Endothelial cell of umbilical vein (primary cell): ENCODE measurements around the gene GLP2R. TPM values are rescaled to one million over a fixed set of nuclear protein-coding genes. Genes with fewer than 3 reads are reported as not detected.

ENCODE experiments used
- BruUV-seq: library from RNA; stranded (reverse); fragments of 400-500 nt; replicated peaks from 2 replicates; lab custom pipeline; 2021; lab: Mats Ljungman, UMichigan
- CTCF ChIA-PET: fragments of 300-600, 350-600 bp; sonication (Branson Sonifier 250); formaldehyde crosslinking; loops from one replicate; lab custom pipeline; 2021; ENCODE audit warnings: antibody characterized with exemption, inconsistent platforms; lab: Charles Lee
- POLR2A ChIA-PET: fragments of 300-600, 350-600 bp; sonication (Branson Sonifier 250); formaldehyde crosslinking; loops from one replicate; lab custom pipeline; 2021; ENCODE audit warnings: antibody characterized with exemption, inconsistent platforms; lab: Charles Lee
- DNase-seq: peaks from one replicate; pipeline ENCODE4 v3.0.0-alpha.2; 2011; ENCODE audit warnings: low read depth, low spot score
- FAIRE-seq: peaks from 2 replicates; lab custom pipeline; 2011; peaks lifted over from hg19 to GRCh38; lab: Jason Lieb, UNC
- H2AFZ ChIP-seq: 2 replicates; pipeline ENCODE4 v1.6.0; 2012; ENCODE audit warnings: low read depth, low read length, control low read depth, inconsistent platforms
- H3K27ac ChIP-seq: 2 replicates; pipeline ENCODE4 v1.5.1; 2011; ENCODE audit warnings: low read depth, mild to moderate bottlenecking, control low read depth, low read length, moderate library complexity; ENCODE audit not compliant: insufficient read depth
- H3K27me3 ChIP-seq, 2 experiments: 2 replicates each; pipeline versions ENCODE4 v1.6.0 to v1.6.1; 2011; ENCODE audit warnings: low read length in 2 of 2, mixed read lengths in 1 of 2; ENCODE audit not compliant: control insufficient read depth in 2 of 2, insufficient read depth in 2 of 2
- H3K36me3 ChIP-seq, 2 experiments: 2 replicates in 1 of 2; 3 replicates in 1 of 2; pipeline ENCODE4 v1.5.1; 2011; ENCODE audit warnings: low read length in 2 of 2, mild to moderate bottlenecking in 1 of 2, moderate library complexity in 1 of 2; ENCODE audit not compliant: control insufficient read depth in 2 of 2, insufficient read depth in 2 of 2; ENCODE audit errors: extremely low read depth in 1 of 2
- H3K4me1 ChIP-seq: 3 replicates; pipeline ENCODE4 v1.5.1; 2011; ENCODE audit warnings: mild to moderate bottlenecking, low read length; ENCODE audit not compliant: control insufficient read depth, insufficient read depth; ENCODE audit errors: extremely low read depth
- H3K4me2 ChIP-seq: 2 replicates; pipeline ENCODE4 v1.6.1; 2011; ENCODE audit warnings: low read length, control low read depth, mixed read lengths; ENCODE audit not compliant: insufficient read depth
- H3K4me3 ChIP-seq, 3 experiments: fragments of 200-600 bp in 1 of 3; sonication (generic), shearing (Covaris generic) in 1 of 3; replicated peaks in 1 of 3; 2 replicates each; pipeline ENCODE4 v1.5.1; 2011 to 2016; ENCODE audit warnings: control low read depth in 3 of 3, low read length in 3 of 3, mild to moderate bottlenecking in 2 of 3, inconsistent platforms in 1 of 3, low read depth in 1 of 3, moderate library complexity in 1 of 3; ENCODE audit not compliant: insufficient read depth in 1 of 3
- H3K79me2 ChIP-seq: 2 replicates; pipeline ENCODE4 v1.6.0; 2012; ENCODE audit warnings: low read length, inconsistent platforms; ENCODE audit not compliant: control insufficient read depth, insufficient read depth
- H3K9ac ChIP-seq: replicated peaks from 2 replicates; pipeline ENCODE3; 2011; ENCODE audit warnings: low read length, control low read depth; ENCODE audit not compliant: insufficient read depth; ENCODE audit errors: extremely low read depth
- H3K9me1 ChIP-seq: replicated peaks from 3 replicates; pipeline ENCODE4 v1.6.0; 2011; ENCODE audit warnings: mild to moderate bottlenecking, low read length; ENCODE audit not compliant: control insufficient read depth, insufficient read depth; ENCODE audit errors: extremely low read depth
- H3K9me3 ChIP-seq: replicated peaks from 2 replicates; pipeline ENCODE4 v1.5.1; 2012; ENCODE audit warnings: low read length, inconsistent platforms; ENCODE audit not compliant: control insufficient read depth, insufficient read depth
- H4K20me1 ChIP-seq: replicated peaks from 2 replicates; pipeline ENCODE3; 2011; ENCODE audit warnings: mild to moderate bottlenecking, low read length; ENCODE audit not compliant: control insufficient read depth, insufficient read depth; ENCODE audit errors: extremely low read depth
- EZH2 ChIP-seq: IDR thresholded peaks from 2 replicates; pipeline ENCODE4 v1.6.1; 2012; ENCODE audit warnings: borderline replicate concordance, low read depth, mild to moderate bottlenecking, moderate library complexity, low read length, inconsistent platforms; ENCODE audit not compliant: severe bottlenecking
- GATA2 ChIP-seq: IDR thresholded peaks from 2 replicates; pipeline ENCODE4 v1.7.0; 2011; ENCODE audit warnings: low read depth, mild to moderate bottlenecking, moderate library complexity, mixed read lengths, low read length; ENCODE audit not compliant: insufficient read length, insufficient read depth
- JUN ChIP-seq: IDR thresholded peaks from 2 replicates; pipeline ENCODE4 v1.6.1; 2011; ENCODE audit warnings: borderline replicate concordance, low read depth; ENCODE audit not compliant: insufficient read length, insufficient read depth
- MYC ChIP-seq: IDR thresholded peaks from one replicate; pipeline ENCODE4 v1.6.1; 2011; ENCODE audit warnings: mild to moderate bottlenecking, low read depth, low read length
- POLR2A ChIP-seq: IDR thresholded peaks from 2 replicates; pipeline ENCODE4 v1.6.1; 2012; ENCODE audit warnings: low read depth, mild to moderate bottlenecking, control low read depth, low read length
- dilution Hi-C: fragments of 300-500 bp; cut with MboI; formaldehyde crosslinking; loops from one replicate; pipeline ENCODE4 v1.15.0; 2019; ENCODE audit warnings: low sequenced_read_pairs; ENCODE audit not compliant: extremely low pct_ligation_motif_present
- intact Hi-C: fragments of 100-400 bp; cut with micrococcal nuclease; formaldehyde crosslinking; loops from one replicate; pipeline ENCODE4 v1.10.0; 2022
- polyA plus RNA-seq, 4 experiments: library from polyadenylated mRNA; depleted of rRNA in 3 of 4; stranded (reverse) in 3 of 4; unstranded in 1 of 4; fragments of >200 nt; gene quantifications; 2 replicates each; pipeline versions ENCODE4 v1.2.1 to v1.2.3, GENCODE V29; 2011 to 2012; ENCODE audit warnings: missing spikeins in 1 of 4
- total RNA-seq: library from RNA; stranded (reverse); gene quantifications from 2 replicates; pipeline ENCODE4 v1.2.3, GENCODE V29; 2021
- TF ChIP-seq, protein P1 (sequence below): IDR thresholded peaks from 2 replicates; pipeline ENCODE4 v1.6.1; 2011; ENCODE audit not compliant: insufficient read depth, insufficient read length

GLP2R gene
- total and polyA plus RNA-seq, 2 donors (not counting 3 experiments of a cell fraction or from before 2014, with no cell fraction given) = not detected

DNA sequence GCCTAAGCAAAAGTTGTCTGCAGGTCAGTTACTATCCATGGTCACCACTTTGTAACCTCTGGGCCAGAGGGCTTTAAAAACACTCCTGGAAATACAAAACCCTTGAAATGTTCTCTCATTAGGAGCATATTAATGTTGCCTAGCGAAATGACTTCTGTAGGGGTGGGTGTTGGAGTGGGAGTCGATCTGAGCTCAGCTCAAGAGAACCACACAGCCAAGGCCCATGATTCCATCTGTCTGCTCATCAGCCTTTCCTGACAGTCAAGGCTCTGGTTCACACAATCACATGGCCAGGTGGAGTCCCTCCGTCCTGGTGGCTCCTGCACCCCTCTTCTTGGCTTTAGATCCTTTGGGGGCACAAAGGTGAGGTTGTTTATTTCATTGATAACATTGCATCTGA is 52.6 kb downstream of the GLP2R start:
- H3K9me3 ChIP-seq = peaks cover 3% of the 10 kb centered on the region
- H3K4me2 ChIP-seq = no peak overlapping the region
- dilution Hi-C loops = no loop called here
- CTCF ChIA-PET = no interaction called here
- H4K20me1 ChIP-seq = no peaks in the 10 kb centered on the region
- no peak overlapping the region for H2AFZ ChIP-seq
- no peak overlapping the region for H3K9ac ChIP-seq
- no peaks in the 10 kb centered on the region for H3K36me3 ChIP-seq
- no peaks in the 10 kb centered on the region for H3K9me1 ChIP-seq
- H3K79me2 ChIP-seq = no peaks in the 10 kb centered on the region
- H3K4me3 ChIP-seq = no peak overlapping the region
- DNase-seq = no peak
- FAIRE-seq = no peak
- no peaks in the 10 kb centered on the region for H3K27me3 ChIP-seq
- no peaks in the 10 kb centered on the region for H3K4me1 ChIP-seq
- intact Hi-C loops = no loop called here
- no peak for TF ChIP-seq JUN
- TF ChIP-seq, protein P1, sequence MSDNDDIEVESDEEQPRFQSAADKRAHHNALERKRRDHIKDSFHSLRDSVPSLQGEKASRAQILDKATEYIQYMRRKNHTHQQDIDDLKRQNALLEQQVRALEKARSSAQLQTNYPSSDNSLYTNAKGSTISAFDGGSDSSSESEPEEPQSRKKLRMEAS = no peak
- no peak overlapping the region for H3K27ac ChIP-seq
- no TSS peak for BruUV-seq
- POLR2A ChIA-PET = no interaction called here

DNA sequence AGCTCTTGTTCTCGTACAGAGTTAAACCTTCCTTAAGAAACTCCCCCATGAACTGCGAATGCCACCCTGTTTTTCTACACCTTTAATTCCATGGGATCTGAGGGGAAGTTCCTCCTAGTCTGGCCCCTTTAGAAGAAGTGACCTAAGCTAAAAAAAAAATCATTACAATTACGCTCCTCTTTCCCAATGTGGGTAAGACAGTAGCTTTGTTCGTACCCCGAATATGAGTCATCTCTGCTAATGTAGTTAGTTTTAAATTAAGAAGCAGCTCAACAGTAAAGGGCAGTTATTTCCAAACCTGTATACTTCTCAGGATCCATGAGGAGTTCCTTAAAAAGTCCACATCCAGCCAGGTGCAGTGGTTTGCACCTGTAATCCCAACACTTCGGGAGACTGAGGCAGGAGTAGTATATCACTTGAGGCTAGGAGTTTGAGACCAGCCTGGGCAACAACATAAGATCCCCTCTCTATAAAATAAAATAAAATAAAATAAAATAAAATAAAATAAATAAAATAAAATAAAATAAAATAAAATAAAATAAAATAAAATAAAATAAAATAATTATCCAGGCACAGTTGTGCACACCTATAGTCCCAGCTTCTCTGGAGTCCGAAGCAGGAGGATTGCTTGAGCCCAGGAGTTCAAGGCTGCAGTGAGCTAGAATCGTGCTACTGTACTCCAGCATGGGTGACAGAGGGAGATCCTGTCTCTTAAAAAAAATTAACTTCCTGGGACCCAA is 53.2 kb downstream of the GLP2R start:
- ChIA-PET CTCF (no interaction called here), POLR2A (no interaction called here)
- Histone ChIP-seq H3K4me1 (no peaks in the 10 kb centered on the region), H3K4me3 (no peak overlapping the region), H3K36me3 (no peaks in the 10 kb centered on the region), H2AFZ (no peak overlapping the region), H3K27ac (no peak overlapping the region), H3K9me3 (peaks cover 5% of the 10 kb centered on the region), H3K9ac (no peak overlapping the region), H3K79me2 (no peaks in the 10 kb centered on the region), H3K9me1 (no peaks in the 10 kb centered on the region), H4K20me1 (no peaks in the 10 kb centered on the region), H3K4me2 (no peak overlapping the region), H3K27me3 (no peaks in the 10 kb centered on the region)
- dilution Hi-C loops (no loop called here), intact Hi-C loops (no loop called here)
- FAIRE-seq (no peak), DNase-seq (no peak)
- BruUV-seq = no TSS peak
- TF ChIP-seq POLR2A (no peak), EZH2 (no peak), GATA2 (no peak), MYC (no peak)
- TF ChIP-seq, protein P1 = no peak
